Measurements from ENCODE around the gene RAB36. TPM values are rescaled to one million over a fixed set of nuclear protein-coding genes. Genes with fewer than 3 reads are reported as not detected.

Gene RAB36
- polyA plus RNA-seq, 1 donor from 2014 or later: 3.2 TPM

GRCh38 chr22:23161029-23161428 lies 15.8 kb downstream of the RAB36 start:
- Histone ChIP-seq H3K4me2 (ENCODE audit: low read length) (no peak overlapping the region), H3K9me2 (ENCODE audit: insufficient read depth, low read length) (no peaks in the 10 kb centered on the region), H3K79me2 (replicated peaks; ENCODE audit: insufficient read depth, low read length) (no peaks in the 10 kb centered on the region), H3F3A (ENCODE audit: insufficient read depth, low read length, poor library complexity, severe bottlenecking) (no peaks in the 10 kb centered on the region), H3K27ac (ENCODE audit: low read length) (no peak overlapping the region), H3K4me3 (ENCODE audit: low read length) (no peak overlapping the region), H3K36me3 (ENCODE audit: insufficient read depth, low read length) (no peaks in the 10 kb centered on the region), H4K20me1 (ENCODE audit: insufficient read depth) (no peaks in the 10 kb centered on the region), H3K27me3 (ENCODE audit: insufficient read depth, low read depth, low read length) (no peaks in the 10 kb centered on the region), H3K9me3 (ENCODE audit: low read length) (no peaks in the 10 kb centered on the region), H3K9ac (ENCODE audit: low read length) (no peak overlapping the region), H2AFZ (ENCODE audit: low read depth, low read length) (no peak overlapping the region)
- TF ChIP-seq SMC3 (conservative IDR thresholded peaks at IDR 0.05; ENCODE audit: poor library complexity) (no peak), RAD21 (conservative IDR thresholded peaks at IDR 0.05) (no peak), CTCF (IDR thresholded peaks at IDR 0.05; ENCODE audit: poor library complexity, severe bottlenecking) (no peak), TAF1 (IDR thresholded peaks at IDR 0.05; ENCODE audit: low read depth) (no peak), EZH2 (IDR thresholded peaks at IDR 0.05; ENCODE audit: borderline replicate concordance, insufficient read depth, low read length, poor library complexity, severe bottlenecking) (no peak)

- Histone ChIP-seq H3F3A (ENCODE audit: insufficient read depth, low read length, poor library complexity, severe bottlenecking) (no peaks in the 10 kb centered on the region), H3K27ac (ENCODE audit: low read length) (no peak overlapping the region), H3K9me2 (ENCODE audit: insufficient read depth, low read length) (no peaks in the 10 kb centered on the region)
Observed at GRCh38 chr22:23161574-23161973, 16.3 kb downstream of the RAB36 start.

More at GRCh38 chr22:23161574-23161973, 16.3 kb downstream of the RAB36 start:
- H3K4me2 ChIP-seq (ENCODE audit: low read length): no peak overlapping the region
- no peaks in the 10 kb centered on the region for H3K27me3 ChIP-seq (ENCODE audit: insufficient read depth, low read depth, low read length)
- H3K79me2 ChIP-seq (replicated peaks; ENCODE audit: insufficient read depth, low read length): no peaks in the 10 kb centered on the region
- H2AFZ ChIP-seq (ENCODE audit: low read depth, low read length): no peak overlapping the region
- no peaks in the 10 kb centered on the region for H4K20me1 ChIP-seq (ENCODE audit: insufficient read depth)
- H3K9ac ChIP-seq (ENCODE audit: low read length): no peak overlapping the region
- H3K36me3 ChIP-seq (ENCODE audit: insufficient read depth, low read length): no peaks in the 10 kb centered on the region
- TF ChIP-seq TAF1 (IDR thresholded peaks at IDR 0.05; ENCODE audit: low read depth) (no peak), SMC3 (conservative IDR thresholded peaks at IDR 0.05; ENCODE audit: poor library complexity) (no peak), POLR2AphosphoS5 (IDR thresholded peaks at IDR 0.05) (no peak), EZH2 (IDR thresholded peaks at IDR 0.05; ENCODE audit: borderline replicate concordance, insufficient read depth, low read length, poor library complexity, severe bottlenecking) (no peak), MXI1 (conservative IDR thresholded peaks at IDR 0.05; ENCODE audit: poor library complexity, severe bottlenecking) (no peak), RAD21 (conservative IDR thresholded peaks at IDR 0.05) (no peak), REST (IDR thresholded peaks at IDR 0.05; ENCODE audit: borderline replicate concordance) (no peak), CTCF (IDR thresholded peaks at IDR 0.05; ENCODE audit: poor library complexity, severe bottlenecking) (no peak), EP300 (conservative IDR thresholded peaks at IDR 0.05; ENCODE audit: poor library complexity, severe bottlenecking) (no peak)
- no peak overlapping the region for H3K4me3 ChIP-seq (ENCODE audit: low read length)
- H3K9me3 ChIP-seq (ENCODE audit: low read length): no peaks in the 10 kb centered on the region

Measured in neural cell (in vitro differentiated cells).